DMS153 treated with DMSO at 0.1 percent for 48 hours (cell line): ENCODE results near the gene ZFR2.

Experiments used
- DNase-seq: peaks from one replicate; lab custom pipeline; 2025; ENCODE audit not compliant: unreplicated experiment; lab: John Stamatoyannopoulos, UW

The ZFR2 gene

GRCh38 chr19:3837922-3838321 lies 30.9 kb downstream of the ZFR2 start:
- no peak for DNase-seq

- no peak for DNase-seq
Observed at GRCh38 chr19:3837332-3837731, 31.5 kb downstream of the ZFR2 start.

- DNase-seq = no peak
Observed at GRCh38 chr19:3836887-3837286, 32.0 kb downstream of the ZFR2 start.

- DNase-seq = no peak
Observed at GRCh38 chr19:3835055-3835435, 33.8 kb downstream of the ZFR2 start.

- DNase-seq = no peak
Observed at GRCh38 chr19:3834349-3835054, 34.3 kb downstream of the ZFR2 start.

GRCh38 chr19:3833578-3834348 lies 35.1 kb downstream of the ZFR2 start:
- DNase-seq = no peak

- DNase-seq = no peak
Observed at GRCh38 chr19:3832001-3832400, 36.8 kb downstream of the ZFR2 start.

- DNase-seq = no peak
Observed at GRCh38 chr19:3831601-3832000, 37.2 kb downstream of the ZFR2 start.

- no peak for DNase-seq
Observed at GRCh38 chr19:3830621-3831589, 37.9 kb downstream of the ZFR2 start.

- DNase-seq = no peak
Observed at GRCh38 chr19:3827306-3827705, 41.5 kb downstream of the ZFR2 start.

- DNase-seq = no peak
Observed at GRCh38 chr19:3826163-3826562, 42.7 kb downstream of the ZFR2 start.

GRCh38 chr19:3825286-3825956 lies 43.4 kb downstream of the ZFR2 start:
- DNase-seq = no peak

- DNase-seq = no peak
Observed at GRCh38 chr19:3823350-3823713, 45.5 kb downstream of the ZFR2 start.

GRCh38 chr19:3822683-3823349 lies 46.0 kb downstream of the ZFR2 start:
- DNase-seq = no peak

- peak; percentile 2 for DNase-seq
Observed at GRCh38 chr19:3821857-3822364, 46.9 kb downstream of the ZFR2 start.

- DNase-seq = no peak
Observed at GRCh38 chr19:3821156-3821555, 47.7 kb downstream of the ZFR2 start.

- DNase-seq = no peak
Observed at GRCh38 chr19:3819989-3820388, 48.8 kb downstream of the ZFR2 start.

- DNase-seq = no peak
Observed at GRCh38 chr19:3818918-3819317, 49.9 kb downstream of the ZFR2 start.

GRCh38 chr19:3818466-3818865 lies 50.4 kb downstream of the ZFR2 start:
- no peak for DNase-seq

- DNase-seq = no peak
Observed at GRCh38 chr19:3817761-3818160, 51.1 kb downstream of the ZFR2 start.
